Inflammatory macrophage treated with lipopolysaccharide for 4 hours (primary cell): ENCODE measurements around the gene EFTUD2.
"Not testable (repeated sequence)": the region's sequence is repeated elsewhere in the genome, so short reads cannot be mapped to it uniquely, and the experiment has no call there.

ENCODE experiments used
- DNase-seq: peaks from one replicate; pipeline ENCODE4 v3.0.0-alpha.2; 2020

The EFTUD2 gene

DNA sequence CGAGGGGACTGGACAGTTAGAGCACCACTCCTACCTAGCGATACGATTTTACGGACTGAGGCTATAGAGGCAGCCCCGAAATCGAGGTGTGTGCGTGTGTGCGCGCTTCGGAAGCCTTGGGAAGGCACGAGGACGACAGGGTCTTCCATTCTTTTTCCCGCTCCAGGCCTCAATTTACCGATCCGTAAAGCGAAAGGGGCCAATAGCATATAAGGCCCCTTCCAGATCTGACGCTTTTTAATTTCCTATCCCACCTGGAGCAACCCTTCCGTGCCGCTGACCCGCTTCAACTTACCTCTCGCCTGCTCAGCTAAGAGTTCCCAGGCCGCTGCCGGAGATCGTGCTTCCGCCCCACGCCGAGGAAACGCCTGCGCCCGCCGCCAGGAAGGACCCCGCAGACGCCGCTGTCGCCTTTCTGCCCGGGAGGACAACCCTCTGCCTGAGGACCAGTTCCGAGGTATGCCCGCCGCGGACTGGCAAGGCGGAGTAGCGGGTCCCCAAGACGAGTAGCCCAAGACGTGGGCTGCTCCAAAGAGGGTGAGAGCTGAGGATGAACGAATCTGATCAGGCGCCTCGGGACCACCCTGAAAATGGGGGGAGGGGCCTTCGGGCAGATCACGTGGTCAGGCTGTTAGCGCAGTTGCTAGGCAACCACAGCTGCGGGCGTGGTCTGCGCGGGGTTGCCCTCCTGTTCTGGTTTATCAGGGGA is at the start of gene EFTUD2:
TSS of gene EFTUD2 (minus strand) at position 372 of the 709 bp plus-strand sequence. CDS start 4,924 bp downstream, outside the sequence.
- peak; percentile 86 for DNase-seq

DNA sequence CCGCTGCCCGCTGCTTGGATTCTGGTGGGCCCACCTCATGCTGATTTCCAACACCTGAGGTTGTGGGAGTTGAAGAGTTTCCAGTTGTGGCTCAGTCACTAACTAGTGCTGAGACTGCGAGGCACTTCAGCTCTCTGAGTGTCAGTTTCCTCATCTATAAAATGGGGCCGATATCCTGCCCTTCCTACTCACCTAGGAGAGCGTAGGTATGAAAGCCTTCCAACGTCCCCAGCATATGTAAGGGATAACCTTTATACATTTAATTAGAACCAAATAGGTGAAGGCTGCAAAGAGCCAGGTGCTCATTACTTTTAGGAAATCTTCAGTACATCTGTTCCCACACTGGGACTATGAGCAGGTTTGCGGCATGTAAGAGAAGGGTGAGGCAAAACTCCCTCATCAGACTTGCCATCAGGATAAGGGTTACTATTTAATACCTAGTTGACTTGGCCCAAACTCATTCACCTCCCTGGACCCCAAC is 49.1 kb upstream of the EFTUD2 start:
- no peak for DNase-seq

DNA sequence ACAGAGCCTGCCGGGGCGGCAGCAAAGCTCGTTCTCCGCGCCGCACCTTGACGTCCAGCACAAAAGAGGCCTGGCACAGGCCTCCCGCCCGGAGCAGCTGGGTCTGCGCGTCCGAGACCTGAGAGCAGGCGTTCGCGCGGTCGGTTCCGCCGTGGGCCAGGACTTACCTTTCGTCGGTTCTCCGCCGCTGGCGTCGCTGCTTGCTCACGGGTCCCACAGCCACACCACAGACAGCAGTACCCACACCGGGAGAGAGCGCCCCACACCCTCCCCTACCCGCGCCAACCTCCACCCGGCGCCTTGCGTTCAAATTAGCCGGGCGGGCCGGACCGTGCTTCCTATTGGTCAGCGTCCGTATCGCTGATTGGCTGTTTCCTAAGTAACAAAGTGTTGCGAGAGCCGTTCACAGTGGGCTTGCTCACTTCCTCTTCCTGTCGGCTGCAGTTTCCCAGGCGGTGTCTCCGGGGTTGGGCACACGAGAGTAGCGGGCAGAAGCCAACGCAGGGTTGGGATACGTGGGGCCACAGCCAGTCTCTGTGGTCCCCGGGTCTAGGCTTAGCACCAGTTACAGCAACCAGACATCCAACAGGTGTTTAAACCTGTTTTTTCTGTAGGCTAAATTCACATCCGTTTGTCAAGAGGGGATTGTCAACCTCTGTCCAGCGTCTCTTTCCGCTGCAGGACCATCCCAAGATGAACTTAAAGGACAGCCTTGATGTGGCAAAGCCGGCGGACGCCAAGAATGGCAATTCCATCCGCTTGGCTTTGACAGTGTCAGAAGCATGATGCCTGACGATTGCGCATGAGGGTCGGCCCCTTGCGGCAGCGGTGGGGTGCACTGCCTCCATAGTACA is 48.4 kb upstream of the EFTUD2 start, which contains the start of gene KIF18B:
TSS of gene KIF18B (minus strand) at position 313 of the 854 bp plus-strand sequence. CDS start 11,429 bp downstream, outside the sequence.
- DNase-seq = peak; percentile 95

DNA sequence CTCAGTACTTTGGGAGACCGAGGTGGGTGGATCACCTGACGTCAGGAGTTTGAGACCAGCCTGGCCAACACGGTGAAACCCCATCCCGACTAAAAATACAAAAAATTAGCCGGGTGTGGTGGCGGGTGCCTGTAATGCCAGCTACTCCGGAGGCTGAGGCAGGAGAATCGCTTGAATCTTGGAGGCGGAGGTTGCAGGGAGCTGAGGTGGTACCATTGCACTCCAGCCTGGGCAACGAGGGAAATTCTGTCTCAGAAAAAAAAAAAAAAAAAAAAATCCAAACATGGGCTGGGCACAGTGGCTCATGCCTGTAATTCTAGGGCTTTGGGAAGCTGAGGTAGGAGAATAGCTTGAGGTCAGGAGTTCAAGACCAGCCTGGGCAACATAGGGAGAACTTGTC is 46.4 kb upstream of the EFTUD2 start:
- DNase-seq = not testable (repeated sequence)

DNA sequence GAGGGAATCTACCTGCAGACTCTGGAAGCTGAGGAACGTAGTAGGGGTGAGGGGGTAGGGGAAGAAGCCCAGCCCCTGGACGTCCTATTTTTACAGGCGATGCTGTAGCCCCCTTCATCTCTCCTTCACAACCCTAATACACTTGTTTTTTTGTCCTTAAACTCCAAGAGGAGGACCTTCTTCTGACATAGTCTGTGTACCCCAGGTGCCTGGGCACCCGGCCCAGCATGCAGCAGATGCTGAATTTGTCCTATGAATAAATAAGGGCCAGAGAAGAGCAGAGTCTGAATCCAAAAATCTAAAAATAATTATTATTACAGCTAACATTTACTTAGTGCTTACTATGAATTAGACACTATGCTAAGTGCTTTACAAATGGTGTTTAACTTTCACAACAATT is 43.2 kb upstream of the EFTUD2 start:
- no peak for DNase-seq

DNA sequence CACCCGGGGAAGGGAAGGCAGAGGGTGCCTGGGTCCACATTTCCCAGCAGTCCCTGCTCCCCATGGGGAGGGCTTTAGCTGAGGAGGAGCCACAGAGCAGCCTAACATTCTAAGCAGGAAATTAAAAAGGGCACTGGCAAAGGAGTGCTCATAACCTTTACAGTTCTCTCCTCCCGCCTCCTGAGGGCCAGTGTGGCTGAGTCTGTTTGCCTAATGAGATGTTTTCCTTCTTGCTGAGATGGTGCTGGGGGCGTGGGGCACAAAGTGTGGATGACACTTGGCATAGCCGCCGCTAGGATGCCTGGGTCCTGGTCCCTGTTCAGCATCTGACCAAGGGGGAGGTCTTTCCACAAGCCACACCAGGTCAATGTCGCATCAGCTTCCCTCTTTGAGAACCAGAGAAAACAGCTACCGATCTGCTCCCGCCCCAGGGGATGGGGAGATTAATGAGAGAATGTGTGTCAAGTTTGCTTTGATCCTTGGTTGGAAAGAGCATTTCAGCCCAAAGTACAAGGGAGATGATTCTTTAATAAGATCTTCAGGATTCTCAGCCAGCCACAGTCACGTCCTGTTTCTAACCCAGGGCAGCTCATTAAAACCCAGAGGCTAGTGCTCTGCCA is 42.6 kb upstream of the EFTUD2 start:
- no peak for DNase-seq

DNA sequence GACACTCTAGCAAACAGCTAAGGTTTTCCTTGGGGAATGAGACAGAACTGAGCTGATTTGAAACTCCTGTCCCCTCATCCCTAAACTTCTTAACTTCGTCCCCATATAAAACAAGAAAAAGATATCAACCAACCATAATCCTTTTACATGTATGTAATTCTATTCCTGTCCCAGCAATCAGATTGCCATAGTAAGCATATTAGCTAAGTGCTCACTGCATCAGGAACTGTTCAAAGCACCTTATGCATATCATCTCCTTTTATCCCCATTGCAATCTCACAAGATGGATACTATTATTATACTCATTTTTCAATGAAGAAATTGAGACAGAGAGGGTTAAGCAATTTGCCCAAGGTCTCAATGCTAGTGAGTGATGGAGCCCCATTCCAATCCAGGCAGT is 41.5 kb upstream of the EFTUD2 start:
- DNase-seq = no peak

DNA sequence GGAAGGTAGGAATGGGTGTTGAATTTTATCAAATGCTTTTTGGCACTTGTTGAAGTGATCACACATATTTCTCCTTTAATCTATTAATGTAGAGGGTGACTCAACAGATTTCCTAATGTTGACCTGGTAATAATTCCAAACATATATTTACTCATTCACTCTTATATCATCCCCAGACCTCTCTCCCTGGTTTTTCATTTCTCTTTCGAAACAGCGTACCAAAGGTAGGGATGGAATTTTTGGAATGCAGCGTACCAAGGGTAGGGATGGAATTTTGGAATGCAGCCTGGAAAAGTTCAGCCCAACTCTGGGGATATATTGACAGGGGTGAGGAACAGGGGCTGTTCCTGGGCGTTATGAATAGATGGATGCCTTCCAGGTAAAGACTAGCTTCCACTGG is 41.1 kb upstream of the EFTUD2 start:
- DNase-seq = no peak

DNA sequence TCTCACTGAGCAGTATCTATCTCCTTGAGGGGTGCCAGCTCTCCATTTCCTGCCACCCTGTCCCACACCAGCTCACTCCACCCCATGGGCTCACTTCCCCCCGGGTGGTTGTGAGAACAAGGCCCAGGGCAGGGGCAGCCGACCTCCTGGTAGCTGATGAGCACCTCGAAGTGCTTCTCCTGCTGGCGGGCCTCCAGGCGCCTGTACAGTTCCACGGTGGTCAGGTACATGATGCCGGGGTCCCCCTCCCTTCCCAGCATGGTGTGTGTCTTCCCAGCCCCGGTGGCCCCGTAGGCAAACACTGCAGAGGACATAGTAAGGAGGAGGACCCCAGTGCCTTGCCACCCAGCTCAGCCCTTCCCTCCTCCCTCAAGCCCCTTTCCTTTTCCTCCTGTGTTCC is 35.9 kb upstream of the EFTUD2 start:
- DNase-seq = no peak

DNA sequence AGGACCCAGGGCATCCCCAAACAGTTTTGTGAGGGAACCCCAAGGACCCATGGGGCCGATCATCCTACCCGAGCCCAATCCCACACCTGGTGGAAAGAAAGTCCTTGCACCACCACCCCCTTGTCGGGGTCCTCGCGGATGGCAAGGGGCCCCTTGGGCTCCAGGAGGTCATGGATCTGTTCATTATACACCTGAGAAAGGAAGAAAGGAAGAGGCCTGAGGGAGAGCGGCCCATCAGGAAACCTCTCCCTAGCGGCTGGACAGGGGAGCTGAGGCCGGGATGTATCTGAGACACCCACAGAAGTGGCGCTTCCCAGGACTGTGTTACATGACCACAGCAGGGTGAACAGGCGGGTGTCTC is 35.5 kb upstream of the EFTUD2 start:
- no peak for DNase-seq

DNA sequence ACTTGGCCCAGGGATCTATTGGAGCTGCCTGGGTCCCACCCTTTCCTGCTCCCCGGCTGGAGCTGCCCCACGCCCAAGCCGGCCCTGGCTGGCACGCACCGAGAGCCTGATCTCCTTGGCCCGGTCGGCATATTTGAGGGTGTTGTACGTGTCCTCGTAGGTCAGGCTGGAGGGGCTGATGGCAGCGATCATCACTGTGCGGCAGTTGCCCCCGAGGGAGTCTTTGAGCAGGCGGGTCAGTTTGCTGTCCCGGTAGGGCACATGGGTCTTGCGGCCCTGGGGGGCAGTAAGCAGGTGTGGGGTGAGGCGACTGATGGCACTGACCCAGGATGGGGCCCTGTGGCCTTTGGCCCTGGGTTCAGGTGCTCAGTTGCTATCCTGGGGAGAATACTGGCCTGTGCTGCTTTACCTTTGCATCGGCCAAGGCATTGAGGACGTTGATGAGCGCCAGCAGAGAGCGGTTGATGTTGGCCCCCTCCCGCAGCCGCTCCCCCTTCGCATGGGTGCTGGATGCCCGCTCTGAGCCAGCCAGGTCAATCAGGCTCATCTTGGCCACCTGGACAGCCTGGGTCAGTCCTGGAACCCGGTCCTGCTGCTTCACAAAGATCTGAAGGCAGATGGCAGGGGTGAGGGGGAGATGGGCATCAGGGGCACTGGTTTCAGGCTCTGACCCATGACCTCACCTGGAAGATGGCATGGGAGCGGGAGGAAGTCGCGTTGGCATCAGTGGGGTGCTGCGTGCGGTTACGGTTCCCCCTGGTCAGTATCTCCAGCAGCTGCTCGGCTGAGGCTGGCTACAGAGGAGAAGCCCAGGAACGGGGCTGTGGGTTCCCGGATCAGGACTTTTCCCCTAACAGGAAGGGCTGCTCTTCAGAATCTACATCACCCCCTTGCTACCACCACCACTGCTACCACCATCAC is 34.8 kb upstream of the EFTUD2 start:
- no peak for DNase-seq

DNA sequence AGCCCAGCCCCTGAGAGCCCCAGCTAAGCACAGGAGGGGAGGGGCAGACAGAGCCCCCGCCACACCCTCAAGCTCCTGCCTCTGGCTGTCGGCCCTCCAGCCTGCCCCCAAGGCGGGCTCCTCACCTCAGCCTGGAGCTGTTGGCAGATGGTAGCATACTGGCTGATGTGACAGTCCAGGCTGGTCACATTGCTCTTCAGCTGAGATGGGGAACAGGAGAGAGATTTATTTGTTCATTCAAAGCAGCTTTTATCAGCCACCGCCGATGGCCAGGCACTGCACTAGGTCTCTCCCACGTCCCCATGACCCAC is 33.5 kb upstream of the EFTUD2 start:
- no peak for DNase-seq

DNA sequence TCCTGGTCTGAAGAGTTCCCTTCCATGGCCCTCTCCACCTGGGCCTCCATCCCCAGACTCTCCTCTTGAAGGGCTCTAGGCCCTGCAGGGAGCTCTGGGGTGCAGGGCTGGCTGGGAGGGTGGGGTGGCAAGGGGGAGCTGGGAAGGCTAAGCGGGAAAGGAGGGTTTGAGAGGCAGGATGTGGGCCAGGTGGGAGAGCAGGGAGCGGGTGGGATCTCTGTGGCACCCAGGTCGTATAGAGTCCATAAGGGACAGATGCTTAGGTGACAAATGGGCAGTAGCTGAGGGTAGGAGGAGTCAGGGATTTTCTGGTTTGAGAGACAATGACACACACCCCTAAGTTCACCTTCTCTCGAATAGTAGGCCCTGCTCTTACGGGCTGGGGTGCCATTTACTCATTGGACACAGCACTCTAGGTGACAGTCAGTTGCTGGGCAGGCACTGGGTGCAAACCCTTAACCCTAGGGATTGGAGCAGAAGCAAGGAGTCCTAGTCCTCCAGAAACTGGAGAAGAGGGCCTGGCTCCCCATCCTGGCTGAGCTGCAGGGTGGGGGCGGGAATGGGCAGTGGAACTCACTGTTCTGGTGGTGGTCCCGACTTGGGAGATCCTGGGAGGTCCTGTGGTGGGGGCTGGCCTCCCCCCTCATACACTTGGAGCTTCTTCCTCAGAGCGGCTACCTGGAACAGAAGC is 33.0 kb upstream of the EFTUD2 start:
- DNase-seq = no peak

DNA sequence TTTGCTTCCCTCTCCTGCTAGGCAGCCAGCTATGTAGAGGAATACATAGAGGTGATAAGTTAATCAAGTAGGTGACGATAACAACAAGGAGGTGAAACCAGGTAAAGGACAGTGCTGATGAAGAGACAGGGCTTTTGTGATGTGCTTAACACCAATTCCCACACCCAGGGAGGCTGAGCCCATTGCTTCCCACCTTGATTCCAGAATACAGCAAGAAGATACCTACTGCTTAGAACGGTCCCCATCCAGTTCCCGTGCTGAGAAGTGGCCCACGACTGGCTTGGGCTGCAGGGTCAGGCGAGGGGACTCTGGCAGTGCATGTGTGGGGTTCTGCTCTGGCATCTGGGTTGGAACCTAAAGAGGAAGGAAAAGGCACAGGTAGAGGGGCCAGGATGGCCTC is 32.1 kb upstream of the EFTUD2 start:
- DNase-seq = no peak

DNA sequence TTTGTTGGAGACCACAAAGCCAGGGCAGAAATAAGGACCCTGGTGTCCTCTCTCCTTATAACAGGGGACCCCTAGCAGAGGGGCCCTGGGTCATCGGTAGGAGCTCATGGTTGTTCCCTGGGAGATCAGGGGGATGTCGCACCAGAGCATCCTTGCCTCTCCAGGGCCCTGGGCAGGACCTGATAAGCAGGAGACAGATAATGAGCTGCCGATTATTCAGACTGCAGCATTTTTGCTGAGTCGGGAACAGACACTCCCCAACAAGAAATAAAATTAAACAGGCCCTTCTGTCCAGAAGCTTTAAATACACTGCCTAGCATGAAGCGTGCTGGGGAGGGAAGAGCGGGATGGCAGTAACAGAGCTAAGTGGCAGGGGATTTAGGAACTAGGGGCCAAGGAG is 31.4 kb upstream of the EFTUD2 start:
- DNase-seq = no peak

DNA sequence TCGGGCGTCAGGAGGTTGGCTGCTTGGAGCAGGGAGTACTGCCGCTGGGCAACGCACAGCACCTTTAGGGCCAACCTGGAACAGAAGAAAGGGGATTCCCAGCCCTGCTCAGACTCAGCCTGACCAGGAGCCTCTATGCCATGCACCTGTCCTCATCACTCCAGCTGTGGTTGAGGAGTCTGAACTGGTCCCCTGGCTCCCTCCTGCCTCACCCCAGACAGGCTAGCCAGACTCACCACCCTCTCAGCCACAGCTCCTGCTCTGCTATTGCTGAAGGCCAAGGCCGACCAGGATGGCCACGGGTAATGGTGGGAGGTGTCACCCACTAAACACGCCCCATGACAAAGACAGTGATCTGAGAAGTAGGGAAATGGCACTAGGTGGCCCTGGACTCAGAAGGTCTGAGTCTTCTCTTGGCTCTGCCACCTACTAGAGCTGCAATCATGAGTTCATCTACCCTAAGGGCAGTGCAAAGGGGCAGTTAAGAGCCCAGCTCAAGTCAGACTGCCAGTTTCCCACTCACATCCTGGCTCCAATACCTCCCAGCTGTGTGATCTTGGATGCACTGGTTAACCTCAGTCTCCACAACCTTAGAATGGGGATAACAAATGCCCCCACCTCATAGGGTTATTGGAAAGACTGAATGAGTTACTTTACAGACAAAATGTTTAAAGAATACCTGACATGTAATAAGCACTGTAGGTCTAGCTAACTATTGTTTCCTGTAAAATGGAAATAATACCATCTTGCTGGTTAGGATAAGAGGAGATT is 29.9 kb upstream of the EFTUD2 start:
- no peak for DNase-seq

DNA sequence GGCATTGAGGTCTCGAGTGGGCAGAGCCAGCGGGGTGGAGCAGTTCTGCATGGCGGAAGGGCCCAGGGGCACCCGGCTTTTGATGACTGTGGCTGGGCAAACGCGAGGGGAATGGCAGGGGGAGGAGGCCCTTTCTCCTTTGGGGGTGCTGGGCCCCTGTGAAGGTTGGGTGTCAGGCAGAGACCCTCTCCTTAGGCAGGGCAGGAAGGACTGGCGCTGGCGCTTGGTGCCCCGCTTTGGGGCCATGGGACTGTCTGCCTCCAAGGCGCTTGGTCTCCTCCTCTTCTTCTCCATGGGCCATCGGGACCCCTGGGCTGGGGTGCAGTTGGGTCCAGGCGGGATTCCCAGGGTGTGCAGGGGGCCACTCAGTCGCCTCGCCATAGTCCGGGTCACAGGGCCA is 28.9 kb upstream of the EFTUD2 start:
- DNase-seq = no peak

DNA sequence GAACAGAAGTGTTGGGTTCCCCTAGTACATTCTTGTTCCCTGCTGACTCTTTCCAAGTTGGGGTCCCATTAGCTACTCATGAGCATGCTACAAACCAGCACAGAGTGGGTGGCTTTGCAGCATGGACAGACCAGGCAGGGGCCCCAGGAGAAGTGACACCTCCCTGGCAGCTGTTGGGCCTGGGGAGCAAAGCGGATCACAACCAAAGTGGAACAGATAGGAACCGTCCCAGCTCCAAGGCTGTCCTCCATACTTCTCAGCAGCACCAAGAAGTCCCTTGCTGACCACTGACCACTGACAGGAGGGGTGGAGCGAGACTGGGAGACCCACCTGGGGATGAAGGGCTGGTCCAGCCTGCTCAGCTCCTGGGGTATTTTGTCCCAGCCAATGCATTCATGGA is 28.5 kb upstream of the EFTUD2 start:
- no peak for DNase-seq

DNA sequence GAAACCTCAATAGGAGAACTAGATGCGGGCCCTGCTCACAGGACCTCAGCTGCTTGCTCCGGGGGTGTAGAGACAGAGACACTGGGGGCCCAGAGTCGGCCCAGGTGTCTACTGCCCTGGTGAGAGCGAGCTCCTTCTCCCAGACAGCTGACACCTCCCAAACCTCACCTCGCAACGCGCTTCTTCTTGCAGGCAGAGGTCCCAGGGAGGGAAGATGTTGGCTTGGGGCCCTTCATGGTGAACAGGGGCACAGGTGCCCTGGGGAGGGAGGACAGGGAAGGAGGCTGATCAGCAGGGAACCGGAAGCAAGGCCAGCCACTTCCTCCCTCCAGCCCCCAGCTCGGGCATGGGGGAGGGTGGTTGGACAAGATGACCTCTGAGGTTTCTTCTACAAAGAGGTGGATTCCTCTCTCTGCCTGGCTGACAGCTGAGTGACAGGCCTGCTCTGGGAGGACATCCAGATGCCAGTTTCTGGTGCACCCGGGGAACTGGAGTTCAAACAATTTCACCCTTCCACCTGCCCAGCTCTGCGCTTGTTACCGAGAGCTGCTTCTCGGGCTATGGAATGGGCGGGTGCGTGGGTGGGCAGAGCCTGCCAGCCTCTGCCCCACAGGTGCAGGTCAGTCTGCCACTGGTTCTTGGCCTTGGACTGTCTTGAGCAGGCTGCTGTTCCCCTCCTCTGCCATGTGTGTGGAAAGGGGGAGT is 27.7 kb upstream of the EFTUD2 start:
- DNase-seq = no peak
